OCI-LY3 (cell line): ENCODE data around the gene GDF11.

Experiments used
- H2AFZ ChIP-seq: fragments of 200-600, 300-600 bp; shearing (Covaris generic); 2 replicates; pipeline ENCODE4 v1.6.0; 2014; ENCODE audit warnings: antibody characterized with exemption, low read depth, low read length
- H3K27ac ChIP-seq: fragments of 200-600, 300-600 bp; sonication (generic); 2 replicates; pipeline ENCODE4 v1.5.1; 2014; ENCODE audit warnings: mild to moderate bottlenecking, low read length, moderate library complexity, mixed read lengths
- H3K27me3 ChIP-seq: fragments of 200-600, 300-600 bp; sonication (generic); 2 replicates; pipeline ENCODE4 v1.6.1; 2014; ENCODE audit warnings: low read depth, low read length, mixed read lengths
- H3K36me3 ChIP-seq: fragments of 200-600, 300-600 bp; sonication (generic); replicated peaks from 2 replicates; pipeline ENCODE3; 2014; ENCODE audit warnings: low read depth, low read length, mixed read lengths
- H3K4me1 ChIP-seq: fragments of 300-600, 200-600 bp; sonication (generic); 2 replicates; pipeline ENCODE4 v1.6.1; 2014; ENCODE audit warnings: low read length, mixed read lengths
- H3K4me2 ChIP-seq: fragments of 200-600, 300-600 bp; sonication (generic); 2 replicates; pipeline ENCODE4 v1.6.1; 2014; ENCODE audit warnings: low read length, mixed read lengths
- H3K4me3 ChIP-seq: fragments of 300-600, 200-600 bp; sonication (generic); 2 replicates; pipeline ENCODE4 v1.5.1; 2014; ENCODE audit warnings: antibody characterized with exemption, mild to moderate bottlenecking, low read length, moderate library complexity
- H3K79me2 ChIP-seq: fragments of 300-600, 200-600 bp; shearing (Covaris generic); 2 replicates; pipeline ENCODE4 v1.6.1; 2014; ENCODE audit warnings: mild to moderate bottlenecking, low read length, mixed read lengths
- H3K9ac ChIP-seq: fragments of 300-600, 200-600 bp; shearing (Covaris generic); 2 replicates; pipeline ENCODE4 v1.6.0; 2014; ENCODE audit warnings: mild to moderate bottlenecking, low read length, moderate library complexity
- H3K9me3 ChIP-seq: fragments of 200-600, 300-600 bp; shearing (Covaris generic); 2 replicates; pipeline ENCODE4 v1.6.1; 2014; ENCODE audit warnings: low read length, mixed read lengths; ENCODE audit not compliant: insufficient read depth
- H4K20me1 ChIP-seq: fragments of 200-600, 300-600 bp; sonication (generic); 2 replicates; pipeline ENCODE4 v1.6.1; 2016; ENCODE audit warnings: low read length, mixed read lengths; ENCODE audit not compliant: insufficient read depth
- CTCF ChIP-seq: fragments of 200-600, 300-600 bp; sonication (generic); IDR thresholded peaks from 2 replicates; pipeline ENCODE4 v1.5.1; 2014; ENCODE audit warnings: antibody characterized with exemption, low read length, low read depth
- EZH2phosphoT487 ChIP-seq: fragments of 200-600 bp; shearing (Covaris generic); IDR thresholded peaks from 2 replicates; pipeline ENCODE4 v1.6.1; 2018; ENCODE audit warnings: antibody characterized with exemption, mixed run types, low read depth

The GDF11 gene

GRCh38 chr12:55700255-55701018 is 42.5 kb upstream of the GDF11 start:
- no peaks in the 10 kb centered on the region for H3K4me1 ChIP-seq
- H3K9ac ChIP-seq, result no peak overlapping the region
- TF ChIP-seq EZH2phosphoT487 (no peak), CTCF (no peak)
- H3K27me3 ChIP-seq, result no peaks in the 10 kb centered on the region
- H3K27ac ChIP-seq, result no peak overlapping the region
- no peaks in the 10 kb centered on the region for H3K9me3 ChIP-seq
- no peak overlapping the region for H3K4me2 ChIP-seq
- no peaks in the 10 kb centered on the region for H4K20me1 ChIP-seq
- no peak overlapping the region for H3K4me3 ChIP-seq
- no peak overlapping the region for H2AFZ ChIP-seq
- H3K36me3 ChIP-seq, result no peaks in the 10 kb centered on the region
- H3K79me2 ChIP-seq, result no peaks in the 10 kb centered on the region

- H3K79me2 ChIP-seq, result no peaks in the 10 kb centered on the region
- no peaks in the 10 kb centered on the region for H3K27me3 ChIP-seq
- no peak overlapping the region for H3K4me3 ChIP-seq
- no peak overlapping the region for H2AFZ ChIP-seq
- no peak overlapping the region for H3K9ac ChIP-seq
- no peak overlapping the region for H3K27ac ChIP-seq
- H3K36me3 ChIP-seq, result no peaks in the 10 kb centered on the region
- no peak for TF ChIP-seq CTCF
- TF ChIP-seq EZH2phosphoT487, result no peak
- no peaks in the 10 kb centered on the region for H4K20me1 ChIP-seq
- H3K4me1 ChIP-seq, result peaks cover 6% of the 10 kb centered on the region
- no peak overlapping the region for H3K4me2 ChIP-seq
- H3K9me3 ChIP-seq, result no peaks in the 10 kb centered on the region
Measured at GRCh38 chr12:55702861-55703260, 40.1 kb upstream of the GDF11 start.

GRCh38 chr12:55703288-55703687 is 39.6 kb upstream of the GDF11 start:
- no peaks in the 10 kb centered on the region for H4K20me1 ChIP-seq

More at GRCh38 chr12:55703288-55703687, 39.6 kb upstream of the GDF11 start:
- Histone ChIP-seq H3K79me2 (no peaks in the 10 kb centered on the region), H2AFZ (no peak overlapping the region), H3K27me3 (peaks cover under 1% of the 10 kb centered on the region; the same call in 1 of the 2 replicates), H3K9ac (no peak overlapping the region), H3K4me2 (no peak overlapping the region), H3K9me3 (no peaks in the 10 kb centered on the region), H3K4me1 (peaks cover 7% of the 10 kb centered on the region), H3K4me3 (no peak overlapping the region), H3K27ac (no peak overlapping the region), H3K36me3 (no peaks in the 10 kb centered on the region)
- TF ChIP-seq EZH2phosphoT487 (no peak), CTCF (no peak)
